Stimulated activated CD8-positive, alpha-beta memory T cell treated with anti-CD3 and anti-CD28 coated beads, Interleukin-12 subunit alpha, Interleukin-12 subunit beta, amount 100 ng/mL, for 1 hour (primary cell): ENCODE results near the gene EXOC6.

Experiments
- DNase-seq: peaks from one replicate; pipeline ENCODE4 v3.0.0-alpha.2; 2020; ENCODE audit warnings: low read depth

Gene EXOC6

GRCh38 chr10:92848441-92849233 lies at the start of gene EXOC6:
TSS of gene EXOC6 (plus strand) at chr10:92848520. CDS start at chr10:92848534, 14 bp downstream.
- peak; percentile 73 for DNase-seq

GRCh38 chr10:92799568-92799967 lies 48.8 kb upstream of the EXOC6 start:
- DNase-seq, result no peak

GRCh38 chr10:92800134-92800733 lies 48.1 kb upstream of the EXOC6 start:
- DNase-seq, result no peak

- DNase-seq, result no peak
Measured at GRCh38 chr10:92801978-92802872, 46.1 kb upstream of the EXOC6 start.

GRCh38 chr10:92809840-92810239 lies 38.5 kb upstream of the EXOC6 start:
- no peak for DNase-seq

- no peak for DNase-seq
Measured at GRCh38 chr10:92810934-92811532, 37.3 kb upstream of the EXOC6 start.

- DNase-seq, result no peak
Measured at GRCh38 chr10:92811986-92812385, 36.3 kb upstream of the EXOC6 start.

- DNase-seq, result no peak
Measured at GRCh38 chr10:92813979-92814378, 34.3 kb upstream of the EXOC6 start.

GRCh38 chr10:92814790-92815189 lies 33.5 kb upstream of the EXOC6 start:
- no peak for DNase-seq

GRCh38 chr10:92816091-92816531 lies 32.2 kb upstream of the EXOC6 start:
- no peak for DNase-seq

GRCh38 chr10:92822060-92822634 lies 26.2 kb upstream of the EXOC6 start:
- DNase-seq, result no peak

GRCh38 chr10:92822964-92823363 lies 25.4 kb upstream of the EXOC6 start:
- no peak for DNase-seq

GRCh38 chr10:92826061-92826460 lies 22.3 kb upstream of the EXOC6 start:
- DNase-seq, result no peak

GRCh38 chr10:92826504-92826903 lies 21.8 kb upstream of the EXOC6 start:
- no peak for DNase-seq

- no peak for DNase-seq
Measured at GRCh38 chr10:92829042-92829785, 19.1 kb upstream of the EXOC6 start.

GRCh38 chr10:92829786-92830377 lies 18.4 kb upstream of the EXOC6 start:
- no peak for DNase-seq

- no peak for DNase-seq
Measured at GRCh38 chr10:92830478-92831389, 17.6 kb upstream of the EXOC6 start.

GRCh38 chr10:92832121-92832520 lies 16.2 kb upstream of the EXOC6 start:
- DNase-seq, result no peak

- DNase-seq, result no peak
Measured at GRCh38 chr10:92832998-92833650, 15.2 kb upstream of the EXOC6 start.
